HG02943 (cell line): ENCODE data around the gene AGAP9.
"Not testable (repeated sequence)": the region's sequence is repeated elsewhere in the genome, so short reads cannot be mapped to it uniquely, and the experiment has no call there.

Source experiments
- ATAC-seq: cut with Tn5 transposase; IDR thresholded peaks from one replicate; pipeline ENCODE4 v1.9.1; 2021; ENCODE audit warnings: mild to moderate bottlenecking, low read depth, moderate library complexity; ENCODE audit not compliant: unreplicated experiment

Gene AGAP9

GRCh38 chr10:47489630-47490029 lies 33.8 kb downstream of the AGAP9 start:
- ATAC-seq, result not testable (repeated sequence)

GRCh38 chr10:47485943-47486342 lies 37.5 kb downstream of the AGAP9 start:
- not testable (repeated sequence) for ATAC-seq

DNA sequence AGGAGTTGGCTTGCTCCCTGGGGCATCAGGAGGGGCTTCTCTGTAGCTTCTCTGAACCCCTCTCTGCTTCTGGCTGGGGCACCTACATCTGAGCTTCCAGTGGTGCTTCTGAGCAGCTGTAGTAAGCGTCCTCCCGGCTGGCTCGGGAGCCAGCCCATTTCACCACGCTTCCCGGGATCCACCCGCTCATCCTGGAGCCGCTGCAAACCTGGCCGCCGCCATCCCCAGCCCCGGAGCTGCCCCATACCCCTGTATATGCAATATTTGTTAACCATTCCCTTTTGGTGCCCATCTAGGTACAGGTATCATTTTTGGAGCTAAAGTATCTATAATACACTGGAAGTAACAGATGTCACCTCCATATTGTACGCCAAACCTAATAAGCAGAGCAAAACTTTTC lies 38.7 kb downstream of the AGAP9 start:
- ATAC-seq, result not testable (repeated sequence)

GRCh38 chr10:47483923-47484322 lies 39.5 kb downstream of the AGAP9 start, which contains the start of gene ANXA8:
Gene ANXA8 (minus strand): TSS chr10:47484115. CDS start chr10:47483933, 182 bp downstream.
- ATAC-seq, result not testable (repeated sequence)

GRCh38 chr10:47482367-47482766 lies 41.1 kb downstream of the AGAP9 start:
- ATAC-seq, result not testable (repeated sequence)

- ATAC-seq, result not testable (repeated sequence)
These were observed 41.7 kb downstream of the AGAP9 start for GRCh38 chr10:47481768-47482181.

DNA sequence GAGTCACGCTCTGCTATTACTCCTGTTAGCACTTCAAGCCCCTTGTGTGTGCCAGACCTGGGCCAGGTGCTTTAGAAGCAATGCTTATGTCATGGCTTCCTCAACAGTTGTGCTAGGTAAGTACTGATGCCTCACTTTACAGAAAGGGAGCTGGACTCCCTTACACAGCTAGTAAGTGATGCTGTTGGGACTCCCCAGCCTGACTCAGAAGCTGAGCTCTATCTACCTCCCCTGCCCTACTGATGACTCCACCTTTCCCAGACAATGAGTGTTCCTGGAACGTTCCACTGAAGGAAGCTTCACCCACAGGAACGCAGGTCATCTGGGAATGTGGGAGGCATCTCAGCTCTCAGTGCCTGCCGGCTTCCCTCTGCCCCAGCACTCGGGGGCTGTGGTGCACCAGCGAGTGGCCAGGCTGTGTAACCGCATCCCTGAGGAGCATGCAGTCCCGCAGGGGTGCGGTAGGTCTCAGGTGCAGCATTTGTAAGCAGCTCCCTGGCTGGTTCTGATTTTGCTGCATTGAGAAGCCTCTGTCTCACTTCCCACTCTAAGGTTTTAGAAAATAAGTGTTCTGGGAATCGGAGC lies 42.2 kb downstream of the AGAP9 start:
- not testable (repeated sequence) for ATAC-seq

GRCh38 chr10:47480133-47480532 lies 43.3 kb downstream of the AGAP9 start:
- not testable (repeated sequence) for ATAC-seq

DNA sequence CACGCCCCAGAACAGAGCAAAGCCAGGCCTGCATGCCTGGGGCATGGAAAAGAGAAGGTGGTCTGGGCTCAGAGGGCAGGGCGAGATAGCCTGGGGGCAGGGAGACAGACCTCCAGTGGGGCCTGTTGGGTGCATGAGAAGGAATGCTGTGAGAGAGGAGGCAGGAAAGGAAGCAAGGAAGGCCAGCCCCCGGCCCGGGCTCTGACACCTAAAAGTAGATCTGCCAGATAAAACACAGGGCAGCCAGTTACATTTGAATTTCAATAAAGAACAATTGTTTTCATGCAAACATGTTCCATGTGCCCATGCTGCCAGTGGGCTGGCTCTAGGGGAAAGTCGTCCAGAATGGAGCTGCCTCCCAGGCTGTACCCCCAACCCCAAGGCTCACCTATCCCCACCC lies 45.3 kb downstream of the AGAP9 start:
- not testable (repeated sequence) for ATAC-seq

- not testable (repeated sequence) for ATAC-seq
These were observed 46.4 kb downstream of the AGAP9 start for GRCh38 chr10:47477078-47477477.

GRCh38 chr10:47475101-47475500 lies 48.3 kb downstream of the AGAP9 start:
- ATAC-seq, result not testable (repeated sequence)

GRCh38 chr10:47473516-47473915 lies 49.9 kb downstream of the AGAP9 start:
- not testable (repeated sequence) for ATAC-seq

DNA sequence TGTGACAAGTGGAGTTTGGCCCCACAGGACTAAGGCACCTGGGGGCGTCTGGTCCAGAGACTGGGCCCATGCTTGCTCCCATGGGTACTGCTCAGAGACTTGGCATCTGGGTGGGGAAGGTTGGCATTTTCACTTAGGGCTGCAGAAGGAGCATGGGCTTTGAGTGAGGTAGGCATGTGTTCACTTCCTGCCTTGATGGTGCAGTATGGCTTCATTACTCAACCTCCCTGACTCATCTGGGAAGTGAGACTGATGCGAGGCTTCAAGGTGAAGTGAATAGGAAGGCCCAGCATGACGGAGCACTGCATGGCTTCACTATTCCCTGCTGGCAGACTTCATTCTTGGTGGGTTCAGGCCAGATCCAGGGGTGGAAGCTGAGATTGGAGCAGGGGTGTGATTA lies 50.8 kb downstream of the AGAP9 start:
- not testable (repeated sequence) for ATAC-seq

GRCh38 chr10:47472072-47472471 lies 51.4 kb downstream of the AGAP9 start:
- not testable (repeated sequence) for ATAC-seq

DNA sequence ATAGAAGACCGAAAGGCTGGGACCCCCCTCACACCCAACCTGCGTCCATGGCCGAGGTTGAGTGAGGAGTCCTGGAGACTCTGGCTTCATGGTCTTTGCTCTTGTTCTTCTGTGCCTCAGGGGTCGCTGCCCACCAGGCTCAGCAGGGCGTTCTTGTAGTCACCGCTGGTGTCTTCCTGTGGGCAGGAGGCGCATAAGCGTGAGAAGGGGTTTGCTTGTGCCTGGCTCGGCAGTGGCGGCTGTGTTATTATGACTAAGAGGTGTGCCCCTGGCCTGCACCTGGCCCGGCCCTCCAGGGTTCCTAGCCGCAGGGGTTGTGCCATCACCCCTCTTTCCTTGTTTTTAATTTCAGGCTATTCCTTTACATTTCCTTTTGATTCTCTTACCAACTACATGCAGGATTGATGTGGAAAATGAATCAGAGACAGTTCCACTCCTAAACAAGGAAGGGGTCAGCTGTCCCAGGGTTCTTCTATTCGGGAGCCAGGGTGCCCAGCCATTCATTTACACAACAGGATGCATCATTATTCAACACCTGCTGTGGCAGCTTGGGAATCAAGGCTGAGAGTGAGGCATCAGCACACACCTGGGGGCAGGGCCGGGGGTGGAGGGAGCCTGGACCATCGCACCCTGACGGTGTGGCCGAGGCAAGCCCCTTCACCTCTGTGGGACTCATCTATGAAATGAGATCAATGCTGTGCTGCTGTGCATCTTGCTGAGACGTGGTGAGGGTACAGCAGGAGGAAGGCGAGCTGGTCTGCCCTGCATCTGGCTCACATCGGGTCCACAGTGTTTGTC lies 54.5 kb downstream of the AGAP9 start:
- not testable (repeated sequence) for ATAC-seq

- ATAC-seq, result not testable (repeated sequence)
These were observed 55.5 kb downstream of the AGAP9 start for GRCh38 chr10:47467957-47468356.

GRCh38 chr10:47467458-47467857 lies 56.0 kb downstream of the AGAP9 start:
- not testable (repeated sequence) for ATAC-seq

- not testable (repeated sequence) for ATAC-seq
These were observed 58.1 kb downstream of the AGAP9 start for GRCh38 chr10:47465216-47465917.

- not testable (repeated sequence) for ATAC-seq
These were observed 60.7 kb downstream of the AGAP9 start for GRCh38 chr10:47462577-47463358.

DNA sequence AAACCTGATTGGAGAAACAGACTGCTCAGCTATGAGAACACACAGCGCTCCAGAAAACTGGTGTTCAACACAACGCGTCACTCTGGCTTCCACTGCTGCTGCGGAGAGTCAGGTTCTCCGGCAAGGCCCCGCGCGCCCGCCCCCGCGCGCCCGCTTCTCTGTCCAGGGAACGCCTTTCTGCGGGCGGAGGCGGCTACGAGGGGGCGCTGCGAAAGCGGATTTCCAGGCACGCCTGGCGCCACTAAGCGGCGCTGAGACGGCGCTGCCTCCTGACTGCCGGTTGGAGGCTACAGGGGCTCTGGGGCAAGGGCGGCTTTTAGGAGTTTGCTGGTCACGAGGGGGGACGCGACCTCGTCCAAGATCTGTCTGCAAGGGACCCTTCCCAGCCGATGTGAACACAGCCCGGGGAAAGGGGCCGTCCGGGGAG lies 62.2 kb downstream of the AGAP9 start:
- ATAC-seq, result not testable (repeated sequence)
